NCI-H748 (cell line): ENCODE results near the gene OR2T5.
"Not testable (repeated sequence)": the region's sequence is repeated elsewhere in the genome, so short reads cannot be mapped to it uniquely, and the experiment has no call there.

Experiments used
- DNase-seq: peaks from one replicate; lab custom pipeline; 2025; ENCODE audit not compliant: unreplicated experiment; lab: John Stamatoyannopoulos, UW

OR2T5 gene

DNA sequence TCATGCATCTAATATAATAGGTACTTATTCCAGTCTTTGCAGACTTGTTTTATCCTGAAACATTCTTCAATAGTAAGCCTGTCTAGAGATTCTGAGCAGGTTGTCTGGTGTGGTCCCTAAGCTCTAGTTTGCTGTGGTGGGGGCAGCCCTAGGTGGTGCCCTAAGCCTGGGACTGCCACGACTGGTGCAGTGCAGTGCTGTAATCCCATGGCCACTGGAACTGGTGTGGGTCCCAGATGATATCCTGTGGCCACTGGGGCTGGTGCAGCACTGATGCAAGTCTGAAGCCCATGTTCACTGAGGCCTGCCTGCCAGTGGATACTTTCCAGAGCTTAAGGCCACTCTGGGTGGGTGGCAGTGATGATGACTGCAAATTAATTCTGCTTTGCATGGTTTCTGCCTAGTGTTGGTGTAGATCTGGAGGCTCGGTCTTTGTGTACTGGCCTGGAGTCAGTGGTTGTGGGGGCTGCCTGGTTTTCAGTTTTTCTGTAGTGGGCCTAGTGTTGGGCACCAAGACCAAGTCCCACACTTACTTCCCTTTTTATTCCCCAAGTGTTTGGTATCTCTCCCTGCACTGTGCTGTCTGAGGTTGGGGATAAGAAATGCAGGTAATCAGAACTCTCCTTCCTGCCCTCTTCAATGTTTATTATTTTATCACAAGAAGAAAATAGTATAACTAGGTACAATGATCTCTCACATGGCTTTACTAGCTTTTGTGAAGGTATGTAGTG, 12.1 kb downstream of the OR2T5 start:
- not testable (repeated sequence) for DNase-seq

DNA sequence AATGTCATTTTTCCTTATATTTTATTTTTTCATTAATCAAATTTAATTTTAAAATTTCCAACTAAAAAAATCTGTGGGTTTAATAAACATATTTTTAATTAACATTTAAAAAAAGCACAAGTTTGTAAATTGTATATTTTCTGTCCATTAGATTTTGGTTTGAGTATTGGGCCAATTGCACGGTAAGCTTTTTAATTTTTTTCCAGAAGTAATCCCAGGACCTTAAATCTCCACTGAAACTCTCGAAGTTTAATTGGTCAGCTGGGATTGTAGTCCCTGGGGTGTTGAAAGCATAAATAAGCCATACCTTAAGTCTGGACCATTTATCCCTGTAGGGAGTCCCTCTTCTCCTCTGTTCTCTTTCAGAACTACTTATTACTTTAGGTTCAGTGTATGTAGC, 19.4 kb downstream of the OR2T5 start, which contains the start of gene OR2G6:
TSS of gene OR2G6 (plus strand) at position 301 of the 400 bp plus-strand sequence. CDS start 13,574 bp downstream, outside the sequence.
- not testable (repeated sequence) for DNase-seq

DNA sequence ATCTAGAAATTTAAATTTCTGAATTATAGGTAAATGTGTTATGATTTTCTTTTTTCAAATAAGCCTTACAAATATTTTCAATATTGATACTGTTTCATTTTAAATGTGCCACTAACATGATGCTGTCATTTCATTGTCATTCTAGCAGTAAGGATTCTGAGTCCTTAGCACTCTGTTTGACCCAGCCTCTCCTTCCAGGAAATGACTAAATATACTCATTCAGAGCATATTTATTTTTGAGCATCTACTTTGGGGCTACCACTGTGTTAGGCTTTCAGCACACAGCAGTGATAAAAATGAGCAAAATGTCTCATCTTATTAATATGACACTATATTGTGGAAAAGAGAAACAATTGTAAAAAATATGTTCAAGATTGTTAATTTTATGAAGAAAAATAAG, 21.8 kb downstream of the OR2T5 start:
- DNase-seq: not testable (repeated sequence)

DNA sequence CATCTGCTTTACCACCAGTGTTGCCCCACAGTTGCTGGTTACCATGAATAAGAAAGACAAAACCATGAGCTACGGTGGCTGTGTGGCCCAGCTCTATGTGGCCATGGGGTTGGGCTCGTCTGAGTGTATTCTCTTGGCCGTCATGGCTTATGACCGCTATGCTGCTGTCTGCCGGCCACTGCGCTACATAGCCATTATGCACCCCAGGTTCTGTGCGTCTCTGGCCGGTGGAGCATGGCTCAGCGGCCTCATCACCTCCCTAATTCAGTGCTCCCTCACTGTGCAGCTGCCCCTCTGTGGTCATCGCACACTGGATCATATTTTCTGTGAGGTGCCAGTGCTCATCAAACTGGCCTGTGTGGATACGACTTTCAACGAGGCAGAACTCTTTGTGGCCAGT, 33.5 kb downstream of the OR2T5 start:
- no peak for DNase-seq

DNA sequence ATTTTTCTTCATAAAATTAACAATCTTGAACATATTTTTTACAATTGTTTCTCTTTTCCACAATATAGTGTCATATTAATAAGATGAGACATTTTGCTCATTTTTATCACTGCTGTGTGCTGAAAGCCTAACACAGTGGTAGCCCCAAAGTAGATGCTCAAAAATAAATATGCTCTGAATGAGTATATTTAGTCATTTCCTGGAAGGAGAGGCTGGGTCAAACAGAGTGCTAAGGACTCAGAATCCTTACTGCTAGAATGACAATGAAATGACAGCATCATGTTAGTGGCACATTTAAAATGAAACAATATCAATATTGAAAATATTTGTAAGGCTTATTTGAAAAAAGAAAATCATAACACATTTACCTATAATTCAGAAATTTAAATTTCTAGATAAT, 49.1 kb downstream of the OR2T5 start:
- DNase-seq: not testable (repeated sequence)
